GM12891 (cell line): ENCODE results near the gene TCFL5.

Experiments
- POLR2A ChIP-seq: IDR thresholded peaks from 2 replicates; pipeline ENCODE4 v1.6.1; 2011; ENCODE audit warnings: low read depth, low read length, control low read depth
- TAF1 ChIP-seq: IDR thresholded peaks from 2 replicates; pipeline ENCODE4 v1.6.1; 2011; ENCODE audit warnings: low read depth, low read length, control low read depth

- no peak for TF ChIP-seq POLR2A
- TF ChIP-seq TAF1: no peak
These were observed 32.6 kb upstream of the TCFL5 start for GRCh38 chr20:62894261-62894660.
